ENCODE data around the gene MAD2L2.

DNA sequence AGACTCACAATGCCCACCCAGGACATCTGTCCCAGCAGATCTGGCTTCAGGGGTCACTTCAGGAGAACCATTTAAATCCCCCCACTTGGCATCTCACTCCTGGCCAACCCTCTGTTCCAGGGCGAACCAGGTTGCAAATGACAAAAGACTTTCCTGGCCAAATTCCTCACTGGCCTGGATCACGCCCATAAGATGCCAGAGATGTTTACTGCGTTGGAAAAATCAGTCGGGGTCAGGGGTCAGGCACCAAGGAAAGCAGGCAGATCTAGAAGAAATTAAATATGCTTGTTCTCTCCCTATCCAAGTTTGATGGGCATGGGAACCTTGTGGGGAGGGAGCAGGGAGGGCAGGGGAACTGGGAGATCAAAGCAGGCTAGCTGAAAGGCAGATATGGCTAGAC is 40.4 kb upstream of the MAD2L2 start:
- TF ChIP-seq, protein P1, sequence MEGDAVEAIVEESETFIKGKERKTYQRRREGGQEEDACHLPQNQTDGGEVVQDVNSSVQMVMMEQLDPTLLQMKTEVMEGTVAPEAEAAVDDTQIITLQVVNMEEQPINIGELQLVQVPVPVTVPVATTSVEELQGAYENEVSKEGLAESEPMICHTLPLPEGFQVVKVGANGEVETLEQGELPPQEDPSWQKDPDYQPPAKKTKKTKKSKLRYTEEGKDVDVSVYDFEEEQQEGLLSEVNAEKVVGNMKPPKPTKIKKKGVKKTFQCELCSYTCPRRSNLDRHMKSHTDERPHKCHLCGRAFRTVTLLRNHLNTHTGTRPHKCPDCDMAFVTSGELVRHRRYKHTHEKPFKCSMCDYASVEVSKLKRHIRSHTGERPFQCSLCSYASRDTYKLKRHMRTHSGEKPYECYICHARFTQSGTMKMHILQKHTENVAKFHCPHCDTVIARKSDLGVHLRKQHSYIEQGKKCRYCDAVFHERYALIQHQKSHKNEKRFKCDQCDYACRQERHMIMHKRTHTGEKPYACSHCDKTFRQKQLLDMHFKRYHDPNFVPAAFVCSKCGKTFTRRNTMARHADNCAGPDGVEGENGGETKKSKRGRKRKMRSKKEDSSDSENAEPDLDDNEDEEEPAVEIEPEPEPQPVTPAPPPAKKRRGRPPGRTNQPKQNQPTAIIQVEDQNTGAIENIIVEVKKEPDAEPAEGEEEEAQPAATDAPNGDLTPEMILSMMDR (IDR thresholded peaks at IDR 0.05; ENCODE audit: low read depth, low read length) = no peak
- TF ChIP-seq EZH2phosphoT487 (IDR thresholded peaks at IDR 0.05; ENCODE audit: low read depth) = no peak

All from OCI-LY3 (cell line).